ENCODE data around the gene CERS1.

The CERS1 gene, protein sequence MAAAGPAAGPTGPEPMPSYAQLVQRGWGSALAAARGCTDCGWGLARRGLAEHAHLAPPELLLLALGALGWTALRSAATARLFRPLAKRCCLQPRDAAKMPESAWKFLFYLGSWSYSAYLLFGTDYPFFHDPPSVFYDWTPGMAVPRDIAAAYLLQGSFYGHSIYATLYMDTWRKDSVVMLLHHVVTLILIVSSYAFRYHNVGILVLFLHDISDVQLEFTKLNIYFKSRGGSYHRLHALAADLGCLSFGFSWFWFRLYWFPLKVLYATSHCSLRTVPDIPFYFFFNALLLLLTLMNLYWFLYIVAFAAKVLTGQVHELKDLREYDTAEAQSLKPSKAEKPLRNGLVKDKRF

DNA sequence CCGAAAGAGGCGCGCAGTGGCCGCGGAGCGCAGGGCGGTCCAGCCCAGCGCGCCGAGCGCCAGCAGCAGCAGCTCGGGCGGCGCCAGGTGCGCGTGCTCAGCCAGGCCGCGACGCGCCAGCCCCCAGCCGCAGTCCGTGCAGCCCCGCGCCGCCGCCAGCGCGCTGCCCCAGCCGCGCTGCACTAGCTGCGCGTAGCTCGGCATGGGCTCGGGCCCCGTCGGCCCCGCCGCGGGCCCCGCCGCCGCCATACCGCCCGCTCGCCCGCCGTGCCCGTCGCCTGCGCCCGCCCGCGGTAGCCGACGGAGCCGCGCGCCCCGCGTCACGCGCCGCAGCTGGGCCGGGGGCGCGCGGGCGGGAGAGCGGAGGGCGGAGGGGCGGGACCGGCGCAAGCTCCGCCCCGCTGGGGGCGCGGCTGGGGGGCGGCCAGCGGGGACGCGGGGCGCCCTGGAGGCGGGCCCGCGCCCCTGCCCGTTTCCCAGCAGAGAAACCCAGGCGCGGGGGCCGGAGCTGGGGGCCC is at the start of gene CERS1:
CERS1 (minus strand) TSS at position 335 of the 518 bp plus-strand sequence; CDS start at position 249, 86 bp downstream.
- DNase-seq (ENCODE audit: low read depth in 2 of 2), result no peak

DNA sequence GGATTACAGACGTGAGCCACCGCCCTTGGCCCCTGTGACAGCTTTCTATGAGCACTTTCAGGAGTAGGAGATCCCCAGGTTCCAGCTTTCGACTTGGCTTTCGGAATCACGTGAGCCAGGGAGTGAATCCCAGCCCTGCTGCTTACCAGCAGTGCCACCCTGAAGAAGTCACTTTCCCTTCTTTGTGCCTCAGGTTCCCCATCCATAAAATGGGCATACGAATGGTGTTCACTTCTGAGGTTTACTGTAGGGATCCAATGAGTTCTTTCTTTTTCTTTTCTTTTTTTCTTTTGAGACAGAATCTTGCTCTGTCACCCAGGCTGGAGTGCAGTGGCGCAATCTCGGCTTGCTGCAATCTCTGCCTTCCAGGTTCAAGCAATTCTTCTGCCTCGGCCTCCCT is 49.3 kb upstream of the CERS1 start:
- DNase-seq (ENCODE audit: low read depth in 2 of 2), result no peak

DNA sequence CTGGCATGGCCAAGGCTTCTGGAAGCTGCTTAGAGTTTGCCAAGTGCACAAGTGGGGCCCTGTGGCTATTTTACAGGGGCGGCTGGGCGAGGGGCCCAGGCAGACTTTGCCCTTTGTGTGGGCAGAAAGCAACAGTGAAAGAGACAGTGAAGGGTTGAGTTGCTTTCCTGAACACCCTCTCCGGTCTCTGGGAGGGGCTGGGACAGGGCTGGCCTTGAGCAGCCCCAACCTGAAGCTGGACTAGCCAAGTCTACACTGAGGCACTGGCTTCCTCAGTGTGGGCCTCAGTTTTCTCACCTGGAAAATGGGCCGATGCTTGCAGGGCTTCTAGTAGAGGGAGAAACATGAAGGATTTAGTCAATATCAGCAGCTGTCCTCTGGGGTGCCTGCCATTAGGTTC is 47.5 kb upstream of the CERS1 start:
- DNase-seq (ENCODE audit: low read depth in 2 of 2), result no peak

DNA sequence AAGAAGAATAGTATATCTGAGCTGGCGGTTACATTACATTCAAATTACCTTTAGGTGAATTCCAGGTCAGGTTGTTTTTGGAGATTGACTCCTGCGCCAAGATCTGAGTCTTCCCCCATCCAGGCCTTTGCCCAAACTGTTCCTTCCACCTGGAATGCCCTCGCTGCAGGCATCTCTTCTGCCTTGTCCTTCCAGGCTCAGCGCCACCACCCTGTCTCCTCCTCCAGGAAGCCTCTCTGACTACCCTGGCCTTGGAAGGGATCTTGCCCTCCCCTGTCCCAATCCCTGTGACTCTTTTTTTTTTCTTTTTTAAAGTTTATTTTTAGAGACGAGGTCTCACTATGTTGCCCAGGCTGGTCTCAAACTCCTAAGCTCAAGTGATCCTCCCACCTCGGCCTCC is 46.7 kb upstream of the CERS1 start:
- DNase-seq (ENCODE audit: low read depth in 2 of 2), result no peak

DNA sequence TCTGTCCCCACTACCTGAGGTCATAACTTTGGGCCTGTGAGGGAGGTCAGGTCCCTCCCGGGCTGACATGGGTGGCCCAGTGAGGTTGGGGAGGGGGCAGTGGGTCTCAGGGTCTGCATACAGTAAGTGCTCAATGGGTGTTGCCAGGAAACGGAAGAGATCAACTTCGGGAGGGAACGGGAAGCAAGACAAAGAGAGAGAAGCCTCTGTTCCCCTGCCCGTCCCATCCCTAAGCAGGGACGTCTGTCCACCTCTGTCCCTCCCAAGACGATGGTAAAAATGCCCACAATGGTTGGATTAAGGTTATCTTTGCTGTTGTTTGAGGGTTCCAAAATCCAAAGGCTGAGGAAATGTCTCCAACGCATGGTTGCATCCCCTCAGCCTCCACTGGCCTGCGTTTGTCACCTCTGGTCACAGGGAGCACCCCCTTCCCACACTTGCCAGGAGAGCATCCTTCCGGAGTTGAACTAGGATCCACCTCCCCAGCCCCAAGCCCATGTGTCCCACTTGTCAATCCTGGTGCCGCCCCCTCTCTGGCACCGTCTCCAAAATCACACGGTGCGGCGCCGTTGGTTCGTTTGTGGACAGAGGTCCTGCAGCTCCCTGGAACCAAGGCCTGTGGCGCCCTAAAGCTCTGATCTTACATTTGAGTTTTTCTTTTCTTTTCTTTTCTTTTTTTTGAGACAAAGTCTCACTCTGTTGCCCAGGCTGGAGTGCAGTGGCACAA is 45.8 kb upstream of the CERS1 start:
- DNase-seq (ENCODE audit: low read depth in 2 of 2), result no peak

DNA sequence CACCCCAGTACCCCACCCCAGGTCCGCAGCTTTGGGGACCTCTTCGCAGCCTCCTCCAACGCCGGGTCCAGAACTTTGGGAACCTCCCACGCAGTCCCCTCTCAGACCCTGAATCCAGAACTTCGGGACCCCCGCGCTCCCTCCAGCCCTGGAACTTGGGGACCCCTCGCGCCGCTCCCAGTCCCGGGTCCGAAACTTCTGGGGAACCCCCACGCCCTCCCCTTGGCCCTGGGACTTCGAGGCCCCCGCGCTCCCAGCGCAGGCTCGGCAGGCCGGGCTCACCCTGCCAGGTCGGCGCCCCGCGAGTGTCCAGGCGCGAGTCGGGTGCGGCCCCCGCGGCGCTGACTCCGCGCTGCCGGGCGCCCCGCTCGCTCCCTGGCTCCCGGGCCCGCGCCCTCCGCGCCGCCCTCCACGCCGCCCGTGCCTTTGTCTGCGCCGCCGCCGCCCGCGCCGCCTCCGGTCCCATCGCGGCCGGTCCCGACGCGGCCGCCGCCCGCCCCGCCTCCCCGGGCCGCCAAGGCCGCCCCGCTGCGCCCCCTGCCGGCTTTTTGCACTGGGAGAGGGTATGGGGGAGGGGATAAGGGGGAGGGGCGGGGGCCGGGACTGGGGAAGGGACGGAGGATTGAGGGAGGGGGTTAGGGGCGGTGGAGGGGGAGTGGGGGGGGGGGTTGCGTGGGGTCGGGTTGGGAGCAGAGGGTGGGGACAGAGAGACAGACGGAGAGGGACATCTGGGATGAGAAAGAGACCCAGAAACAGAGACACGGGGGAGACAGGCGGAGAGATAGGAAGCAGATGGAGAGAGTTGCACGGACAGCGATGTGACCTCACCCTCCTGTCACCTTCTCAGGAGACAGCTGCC is 45.0 kb upstream of the CERS1 start, which contains the start of gene HOMER3:
HOMER3 (minus strand) TSS at position 449 of the 859 bp plus-strand sequence. CDS start 2,235 bp downstream, outside the sequence.
- peak in 1 of 2 donors; percentile 64 for DNase-seq (ENCODE audit: low read depth in 2 of 2)

DNA sequence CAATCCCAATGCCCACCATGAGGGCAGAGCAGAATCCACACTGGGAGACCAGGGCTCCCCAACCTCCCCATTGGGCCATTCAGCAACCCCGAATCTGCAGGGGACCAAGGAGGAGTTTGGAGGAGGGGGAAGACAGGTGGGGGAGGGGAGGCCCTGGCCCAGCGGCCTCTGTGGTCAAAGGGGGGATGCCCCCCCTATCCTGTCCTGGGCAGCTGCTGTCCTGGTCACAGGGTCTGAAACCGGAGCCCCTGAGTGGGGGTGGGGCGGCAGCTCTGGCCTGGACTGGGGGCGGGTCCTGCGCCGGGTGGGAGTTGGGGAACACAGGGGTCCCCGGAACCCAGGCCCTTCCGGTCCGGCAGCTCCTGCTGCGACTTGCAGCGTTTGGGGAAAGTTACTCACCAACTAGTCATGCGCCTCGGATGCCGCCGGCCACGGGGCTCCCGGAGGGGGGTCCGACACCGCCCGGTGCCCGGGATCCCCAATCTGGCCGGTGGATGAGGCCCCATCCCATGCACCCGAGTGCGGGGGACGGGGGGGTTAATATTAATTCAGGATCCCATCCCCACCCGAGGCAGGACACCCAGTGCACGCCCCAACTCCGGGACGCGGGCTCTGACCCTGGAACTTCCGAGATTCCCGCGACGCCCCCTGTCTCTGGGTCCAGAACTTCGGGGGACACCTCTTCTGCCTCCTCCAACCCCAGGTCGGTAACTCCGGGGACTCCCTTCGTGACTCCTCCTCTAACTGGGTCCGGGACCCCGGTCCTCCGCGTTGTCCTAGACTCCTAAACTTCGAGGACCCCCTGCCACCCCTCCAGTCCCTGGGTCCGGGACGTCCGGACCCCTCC is 44.2 kb upstream of the CERS1 start:
- no peak for DNase-seq (ENCODE audit: low read depth in 2 of 2)

DNA sequence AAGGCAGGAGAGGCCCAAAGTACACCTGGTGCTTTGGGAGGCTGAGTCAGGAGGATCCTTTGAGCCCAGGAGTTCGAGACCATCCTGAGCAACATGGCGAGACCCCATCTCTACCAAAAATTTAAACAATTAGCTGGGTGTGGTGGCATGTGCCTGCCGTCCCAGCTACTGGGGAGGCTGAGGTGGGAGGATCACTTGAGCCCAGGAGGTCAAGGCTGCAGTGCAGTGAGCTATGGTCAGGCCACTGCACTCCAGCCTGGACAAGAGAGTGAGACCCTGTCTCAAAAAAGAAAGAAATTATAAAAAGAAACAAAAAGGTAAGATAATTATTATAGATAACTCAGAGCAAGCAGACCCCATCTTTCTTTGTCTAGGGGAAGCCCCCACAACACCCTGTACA is 43.2 kb upstream of the CERS1 start:
- DNase-seq (ENCODE audit: low read depth in 2 of 2), result no peak

DNA sequence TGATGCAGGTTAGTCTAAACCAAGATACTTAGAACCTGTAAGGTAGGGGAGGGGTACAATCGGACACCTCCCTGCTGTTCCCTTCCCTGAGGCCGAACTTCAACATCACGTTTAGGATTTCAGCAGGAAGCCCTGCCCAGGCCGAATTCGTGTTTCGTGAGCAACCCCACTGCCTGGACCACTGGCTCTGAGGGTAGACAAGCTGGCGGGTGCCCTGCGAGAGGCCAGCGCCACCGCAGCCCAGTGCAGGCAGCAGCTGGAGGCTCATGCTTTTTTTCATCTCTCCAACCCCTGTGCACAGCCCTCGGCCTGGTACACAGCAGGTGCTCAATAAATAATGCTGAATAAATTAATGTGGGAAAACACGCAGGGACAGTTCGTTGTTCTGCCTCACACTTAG is 37.3 kb upstream of the CERS1 start:
- no peak for DNase-seq (ENCODE audit: low read depth in 2 of 2)

DNA sequence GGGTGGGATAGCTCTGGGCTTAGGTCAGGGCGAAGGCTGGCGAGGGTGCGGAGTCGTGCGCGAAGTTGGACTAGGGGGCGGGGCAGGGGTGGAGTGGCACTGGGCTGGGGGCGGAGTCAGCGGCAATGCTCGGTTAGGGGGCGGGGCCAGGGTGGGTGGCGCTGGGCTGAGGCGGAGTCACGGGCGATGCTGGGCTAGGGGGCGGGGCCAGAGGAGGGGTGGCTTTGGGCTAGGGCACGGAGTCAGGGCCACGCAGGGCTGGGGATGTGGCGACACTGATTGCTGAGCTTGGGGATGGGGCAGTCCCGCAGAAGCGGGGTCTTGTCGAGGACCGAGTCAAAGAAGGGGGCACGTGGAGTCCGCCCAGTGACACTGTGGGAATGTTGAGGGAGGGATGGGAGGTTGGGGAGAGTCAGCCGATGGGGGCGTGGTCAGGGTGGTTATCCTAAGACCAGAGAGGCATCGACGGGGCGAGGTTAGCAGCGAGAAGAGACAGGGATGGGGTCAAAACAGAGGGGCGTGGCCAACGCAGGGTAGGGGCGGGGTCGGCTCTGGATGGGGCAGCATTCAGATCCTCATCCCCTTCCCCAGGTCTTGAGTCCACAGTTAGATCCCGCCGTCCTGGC is 36.4 kb upstream of the CERS1 start:
- DNase-seq (ENCODE audit: low read depth in 2 of 2), result peak; percentile 82 to 89

DNA sequence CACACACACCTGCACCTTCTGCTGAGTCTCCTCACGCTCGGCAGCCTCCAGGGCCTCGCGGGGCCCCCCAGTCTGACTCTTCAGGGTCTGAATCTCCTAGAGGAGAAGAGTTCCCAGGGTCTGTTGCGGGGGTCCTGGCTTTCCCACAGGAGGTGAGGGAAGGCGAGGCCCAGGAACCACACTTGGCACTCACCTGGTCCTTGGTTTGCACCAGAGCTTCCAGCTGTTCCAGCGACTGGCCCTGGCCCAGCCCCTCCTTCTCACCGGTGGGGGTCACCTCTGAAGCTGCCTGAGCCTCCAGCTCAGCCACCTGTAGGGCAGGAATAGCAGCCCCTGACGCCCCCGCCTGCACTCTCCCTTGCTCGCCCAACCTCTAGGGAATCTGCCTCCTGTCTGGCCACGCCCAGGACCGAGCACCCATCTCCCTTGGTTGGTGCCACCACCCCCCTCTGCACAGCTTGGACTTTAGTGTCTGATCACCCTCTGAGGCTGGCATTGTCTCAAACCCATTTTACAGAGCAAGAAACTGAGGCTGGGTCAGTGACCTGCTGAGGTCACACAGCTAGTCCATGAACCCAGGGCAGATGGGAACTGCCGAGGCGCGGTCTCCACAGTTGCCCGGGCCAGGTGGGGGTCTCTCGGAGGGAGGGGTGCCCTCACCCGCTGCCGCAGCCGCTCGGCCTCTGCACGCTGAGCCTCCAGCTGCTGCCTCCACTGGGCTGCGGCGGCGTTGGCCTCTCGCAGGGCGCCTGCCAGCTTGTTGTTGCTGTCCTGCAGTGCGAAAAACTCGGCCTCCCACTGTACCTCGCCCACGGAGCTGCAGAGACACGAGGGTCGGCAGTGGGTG is 35.6 kb upstream of the CERS1 start:
- DNase-seq (ENCODE audit: low read depth in 2 of 2), result no peak

DNA sequence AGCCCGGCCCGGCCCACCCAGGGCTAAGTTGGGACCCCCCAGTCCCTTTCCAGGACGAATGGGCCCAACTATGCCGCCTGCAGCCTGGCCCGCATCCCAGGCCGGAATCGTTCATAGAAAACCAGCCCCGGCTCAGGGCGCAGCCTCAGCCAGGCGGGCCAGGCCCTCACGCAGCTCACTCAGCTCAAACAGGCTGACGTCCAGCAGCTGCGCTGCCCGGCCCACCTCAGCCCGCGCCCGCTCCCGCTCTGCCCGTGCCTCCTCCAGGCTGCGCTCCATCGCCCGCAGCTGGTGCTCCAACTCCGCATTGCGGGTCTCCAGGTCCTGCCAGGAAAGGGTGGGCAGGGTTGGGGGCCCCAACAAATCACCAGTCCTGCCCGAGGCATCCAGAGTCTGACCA is 33.4 kb upstream of the CERS1 start:
- DNase-seq (ENCODE audit: low read depth in 2 of 2), result no peak

DNA sequence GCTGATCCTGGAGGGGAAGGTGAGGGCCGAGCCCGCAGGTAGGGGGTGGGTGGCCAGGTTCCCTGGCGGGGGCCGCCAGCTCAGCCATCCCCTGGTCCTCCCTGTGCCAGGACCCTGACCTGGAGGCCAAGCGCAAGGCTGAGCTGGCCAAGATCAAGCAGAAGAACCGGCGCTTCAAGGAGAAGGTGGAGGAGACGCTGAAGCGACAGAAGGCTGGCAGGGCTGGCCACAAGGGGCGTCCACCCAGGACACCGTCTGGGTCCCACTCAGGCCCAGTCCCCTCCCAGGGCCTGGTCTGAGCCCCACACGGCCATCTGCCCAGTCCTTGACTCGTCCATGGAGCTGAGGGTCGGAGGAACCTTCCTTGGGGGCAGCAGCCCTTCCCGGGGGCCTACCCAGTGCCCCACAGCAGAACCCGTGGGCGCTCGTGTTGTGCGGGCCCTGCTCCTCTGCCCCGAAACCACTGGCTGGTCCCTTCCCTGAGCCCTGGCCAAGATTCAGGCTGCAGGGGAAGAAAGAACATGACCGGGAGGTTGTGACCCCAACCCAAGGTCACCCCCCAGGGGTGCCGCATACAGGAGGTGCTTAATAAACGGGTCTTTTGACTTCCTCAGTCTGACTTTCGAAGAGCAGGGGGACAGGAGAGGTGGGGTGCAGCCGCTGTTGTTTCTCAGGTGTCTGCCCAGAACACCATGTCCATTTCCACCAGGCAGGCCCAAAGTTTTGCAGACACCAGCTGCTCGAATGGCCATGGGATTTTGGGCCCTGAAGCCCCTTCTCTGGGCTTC is 32.3 kb upstream of the CERS1 start:
- DNase-seq (ENCODE audit: low read depth in 2 of 2), result no peak

DNA sequence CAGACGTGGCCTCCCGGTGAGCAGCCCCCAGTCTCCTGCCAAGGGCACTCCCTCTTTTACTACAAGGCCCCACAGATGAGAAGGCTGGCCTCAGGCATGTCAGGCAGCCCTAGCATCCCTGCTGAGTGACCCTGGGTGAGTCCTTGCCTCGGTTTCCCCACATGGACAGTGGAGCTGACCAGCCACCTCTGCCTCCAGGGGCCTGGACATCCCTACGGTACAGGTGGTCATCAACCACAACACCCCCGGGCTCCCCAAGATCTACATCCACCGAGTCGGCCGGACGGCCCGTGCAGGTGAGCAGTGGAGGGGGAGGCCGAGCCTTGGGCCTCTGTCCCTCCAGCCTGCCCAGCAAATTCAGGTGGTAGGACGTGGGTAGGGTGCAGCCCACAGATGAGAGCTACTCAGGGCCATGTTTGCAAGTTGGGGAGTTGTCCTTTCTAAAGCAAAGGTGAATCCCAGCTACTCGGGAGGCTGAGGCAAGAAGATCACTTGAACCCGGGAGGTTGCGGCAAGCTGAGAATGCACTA is 28.8 kb upstream of the CERS1 start:
- DNase-seq (ENCODE audit: low read depth in 2 of 2), result no peak

DNA sequence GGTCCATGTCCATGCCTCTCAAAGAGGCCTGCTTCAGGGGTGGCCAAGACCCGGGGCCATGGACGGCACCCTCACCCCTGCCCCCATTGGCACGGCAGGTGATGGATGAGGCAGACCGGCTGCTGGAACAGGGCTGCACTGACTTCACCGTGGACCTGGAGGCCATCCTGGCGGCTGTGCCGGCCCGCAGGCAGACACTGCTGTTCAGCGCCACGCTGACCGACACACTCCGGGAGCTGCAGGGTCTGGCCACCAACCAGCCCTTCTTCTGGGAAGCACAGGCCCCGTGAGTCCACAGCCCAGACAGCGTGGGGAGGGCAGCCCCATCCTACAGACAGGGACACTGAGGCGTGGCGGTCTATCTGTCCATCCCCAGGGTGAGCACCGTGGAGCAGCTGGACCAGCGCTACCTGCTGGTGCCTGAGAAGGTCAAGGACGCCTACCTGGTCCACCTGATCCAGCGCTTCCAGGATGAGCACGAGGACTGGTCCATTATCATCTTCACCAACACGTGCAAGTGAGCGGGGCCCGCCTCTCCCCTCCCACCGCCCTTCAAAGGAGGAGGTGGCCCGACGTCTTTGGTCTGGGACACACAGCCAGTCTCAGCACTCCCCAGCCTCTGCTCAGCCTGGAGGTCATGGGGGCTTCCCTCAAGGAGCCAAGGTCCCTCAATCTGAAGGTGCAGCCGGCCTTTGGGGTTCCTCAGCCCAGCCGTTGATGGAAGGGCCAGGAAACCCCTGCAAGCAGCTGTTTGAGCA is 26.4 kb upstream of the CERS1 start:
- no peak for DNase-seq (ENCODE audit: low read depth in 2 of 2)

DNA sequence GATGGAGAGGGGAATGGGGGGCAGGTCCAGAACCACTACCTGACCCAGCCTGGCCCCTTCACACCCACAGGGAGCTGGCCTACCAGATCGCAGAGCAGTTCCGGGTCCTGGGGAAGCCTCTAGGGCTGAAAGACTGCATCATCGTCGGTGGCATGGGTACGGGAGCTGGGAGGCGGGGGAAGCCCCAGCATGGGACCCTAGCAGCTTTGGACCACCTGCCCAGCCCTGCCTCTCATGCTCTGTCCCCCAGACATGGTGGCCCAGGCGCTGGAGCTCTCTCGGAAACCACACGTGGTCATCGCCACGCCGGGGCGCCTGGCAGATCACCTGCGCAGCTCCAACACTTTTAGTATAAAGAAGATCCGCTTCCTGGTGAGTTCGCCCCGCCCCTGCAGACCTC is 25.6 kb upstream of the CERS1 start:
- DNase-seq (ENCODE audit: low read depth in 2 of 2), result no peak

DNA sequence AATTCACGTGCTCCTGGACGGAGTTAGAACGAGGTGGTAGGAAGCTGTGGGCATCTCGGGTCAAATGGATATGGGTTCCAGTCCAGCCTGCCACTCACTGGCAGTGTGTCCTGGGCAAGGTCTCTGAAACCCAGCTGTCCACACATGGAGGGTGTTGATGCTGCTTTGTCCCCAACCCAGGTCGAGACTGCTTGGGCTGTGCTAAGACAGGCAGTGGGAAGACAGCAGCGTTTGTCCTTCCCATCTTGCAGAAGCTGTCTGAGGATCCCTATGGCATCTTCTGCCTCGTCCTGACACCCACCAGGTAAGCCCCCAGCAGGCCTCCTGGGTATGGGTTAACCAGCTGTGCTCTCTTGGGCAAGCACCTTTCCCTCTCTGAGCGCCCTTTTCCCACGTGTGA is 24.4 kb upstream of the CERS1 start:
- no peak for DNase-seq (ENCODE audit: low read depth in 2 of 2)

DNA sequence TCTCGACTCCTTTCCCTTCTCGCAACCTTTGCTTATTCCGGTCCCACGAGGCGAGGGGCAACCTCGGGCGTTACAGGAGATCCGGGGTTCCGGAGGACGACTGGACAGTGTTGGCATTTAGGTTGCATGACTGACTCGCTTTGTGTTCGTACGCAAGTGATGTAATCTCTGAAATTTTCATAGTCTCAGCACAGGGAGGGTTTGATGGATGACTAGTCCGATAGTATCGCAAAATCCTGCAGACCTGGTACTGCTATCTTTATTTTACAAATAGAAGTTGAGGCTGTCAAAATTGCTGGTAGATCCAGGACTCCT is 23.9 kb upstream of the CERS1 start:
- DNase-seq (ENCODE audit: low read depth in 2 of 2), result no peak
